Stimulated activated CD8-positive, alpha-beta memory T cell treated with anti-CD3 and anti-CD28 coated beads, Interleukin-12 subunit alpha, Interleukin-12 subunit beta, amount 100 ng/mL, for 1 hour (primary cell): ENCODE data around the gene CPNE5.
"Not testable (repeated sequence)": the region's sequence is repeated elsewhere in the genome, so short reads cannot be mapped to it uniquely, and the experiment has no call there.

Source experiments
- DNase-seq: peaks from one replicate; pipeline ENCODE4 v3.0.0-alpha.2; 2020; ENCODE audit warnings: low read depth

CPNE5 gene

GRCh38 chr6:36814249-36814648 lies 25.0 kb downstream of the CPNE5 start:
- DNase-seq, result no peak

- no peak for DNase-seq
Observed at GRCh38 chr6:36813526-36813925, 25.7 kb downstream of the CPNE5 start.

GRCh38 chr6:36813047-36813446 lies 26.2 kb downstream of the CPNE5 start:
- DNase-seq, result not testable (repeated sequence)

GRCh38 chr6:36809941-36810803 lies 29.1 kb downstream of the CPNE5 start:
- no peak for DNase-seq

GRCh38 chr6:36809156-36809555 lies 30.1 kb downstream of the CPNE5 start:
- DNase-seq, result no peak

- no peak for DNase-seq
Observed at GRCh38 chr6:36808634-36809033, 30.6 kb downstream of the CPNE5 start.

GRCh38 chr6:36807750-36808149 lies 31.5 kb downstream of the CPNE5 start:
- no peak for DNase-seq

- DNase-seq, result no peak
Observed at GRCh38 chr6:36807143-36807542, 32.1 kb downstream of the CPNE5 start.

- DNase-seq, result no peak
Observed at GRCh38 chr6:36805917-36806316, 33.3 kb downstream of the CPNE5 start.

GRCh38 chr6:36805096-36805797 lies 34.0 kb downstream of the CPNE5 start:
- DNase-seq, result no peak

GRCh38 chr6:36804563-36804962 lies 34.7 kb downstream of the CPNE5 start:
- no peak for DNase-seq

- DNase-seq, result no peak
Observed at GRCh38 chr6:36803908-36804307, 35.3 kb downstream of the CPNE5 start.

- DNase-seq, result no peak
Observed at GRCh38 chr6:36803482-36803881, 35.8 kb downstream of the CPNE5 start.

- no peak for DNase-seq
Observed at GRCh38 chr6:36800223-36801076, 38.8 kb downstream of the CPNE5 start.

GRCh38 chr6:36798852-36799251 lies 40.4 kb downstream of the CPNE5 start:
- DNase-seq, result no peak

GRCh38 chr6:36797653-36798052 lies 41.6 kb downstream of the CPNE5 start:
- no peak for DNase-seq

- no peak for DNase-seq
Observed at GRCh38 chr6:36797055-36797454, 42.2 kb downstream of the CPNE5 start.

- DNase-seq, result no peak
Observed at GRCh38 chr6:36794713-36795065, 44.6 kb downstream of the CPNE5 start.

- no peak for DNase-seq
Observed at GRCh38 chr6:36793913-36794712, 45.1 kb downstream of the CPNE5 start.

GRCh38 chr6:36793296-36793912 lies 45.8 kb downstream of the CPNE5 start:
- DNase-seq, result no peak

GRCh38 chr6:36791521-36792135 lies 47.6 kb downstream of the CPNE5 start:
- DNase-seq, result no peak
